ENCODE data around the gene CALHM3.
A peak's percentile ranks its signal among the peaks of the same experiment; 100 is the strongest.

Gene CALHM3

DNA sequence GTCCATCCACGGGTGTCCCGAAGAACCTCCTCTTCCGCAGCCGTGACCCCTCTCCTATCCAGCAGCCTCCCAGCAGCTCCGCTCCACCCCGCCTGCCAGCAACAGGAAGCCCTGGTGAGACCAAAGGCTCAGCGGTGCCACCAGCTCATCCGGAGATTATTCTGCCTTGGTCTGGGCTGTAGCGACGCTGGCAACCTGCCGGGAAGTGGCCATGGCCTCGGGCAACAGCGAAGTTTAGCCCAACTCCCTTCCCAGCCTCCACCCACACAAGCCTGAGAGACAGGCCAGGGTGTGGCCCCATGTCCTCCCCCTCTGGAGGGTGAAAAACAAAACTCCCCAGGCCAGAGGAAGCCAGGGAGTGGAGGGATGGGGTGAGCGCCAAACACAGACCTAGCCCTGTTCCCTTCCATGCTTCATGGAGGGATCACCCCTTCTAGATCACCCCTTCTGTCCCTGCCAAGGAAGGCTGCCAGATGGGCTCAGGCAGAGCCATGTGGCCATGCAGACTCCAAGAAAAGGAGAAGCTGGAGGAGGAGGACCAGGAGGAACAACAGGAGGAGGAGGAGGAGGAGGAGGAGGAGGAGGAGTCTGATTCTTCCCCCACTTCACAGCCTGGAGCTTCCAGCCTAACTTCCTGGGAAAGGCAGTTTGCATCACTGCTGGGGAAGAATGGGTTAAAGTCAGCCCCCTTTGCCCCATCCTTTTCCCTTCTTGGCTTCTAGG lies 27.8 kb downstream of the CALHM3 start:
- Histone ChIP-seq H3K4me3 (replicated peaks; ENCODE audit: insufficient read depth, low read length) (peak overlapping the region; percentile 58), H3K27me3 (ENCODE audit: insufficient read depth, poor library complexity, severe bottlenecking) (no peaks in the 10 kb centered on the region), H3K27ac (replicated peaks) (peak overlapping the region; percentile 38)
- DNase-seq (ENCODE audit: low read depth in 1 of 2, low spot score in 1 of 2), result peak in 1 of 2 experiments; percentile 61
- TF ChIP-seq POLR2AphosphoS5 (IDR thresholded peaks at IDR 0.05; ENCODE audit: low read depth), result no peak
- TF ChIP-seq GABPA (IDR thresholded peaks at IDR 0.05; ENCODE audit: low read depth), result no peak
- TF ChIP-seq, protein P1, sequence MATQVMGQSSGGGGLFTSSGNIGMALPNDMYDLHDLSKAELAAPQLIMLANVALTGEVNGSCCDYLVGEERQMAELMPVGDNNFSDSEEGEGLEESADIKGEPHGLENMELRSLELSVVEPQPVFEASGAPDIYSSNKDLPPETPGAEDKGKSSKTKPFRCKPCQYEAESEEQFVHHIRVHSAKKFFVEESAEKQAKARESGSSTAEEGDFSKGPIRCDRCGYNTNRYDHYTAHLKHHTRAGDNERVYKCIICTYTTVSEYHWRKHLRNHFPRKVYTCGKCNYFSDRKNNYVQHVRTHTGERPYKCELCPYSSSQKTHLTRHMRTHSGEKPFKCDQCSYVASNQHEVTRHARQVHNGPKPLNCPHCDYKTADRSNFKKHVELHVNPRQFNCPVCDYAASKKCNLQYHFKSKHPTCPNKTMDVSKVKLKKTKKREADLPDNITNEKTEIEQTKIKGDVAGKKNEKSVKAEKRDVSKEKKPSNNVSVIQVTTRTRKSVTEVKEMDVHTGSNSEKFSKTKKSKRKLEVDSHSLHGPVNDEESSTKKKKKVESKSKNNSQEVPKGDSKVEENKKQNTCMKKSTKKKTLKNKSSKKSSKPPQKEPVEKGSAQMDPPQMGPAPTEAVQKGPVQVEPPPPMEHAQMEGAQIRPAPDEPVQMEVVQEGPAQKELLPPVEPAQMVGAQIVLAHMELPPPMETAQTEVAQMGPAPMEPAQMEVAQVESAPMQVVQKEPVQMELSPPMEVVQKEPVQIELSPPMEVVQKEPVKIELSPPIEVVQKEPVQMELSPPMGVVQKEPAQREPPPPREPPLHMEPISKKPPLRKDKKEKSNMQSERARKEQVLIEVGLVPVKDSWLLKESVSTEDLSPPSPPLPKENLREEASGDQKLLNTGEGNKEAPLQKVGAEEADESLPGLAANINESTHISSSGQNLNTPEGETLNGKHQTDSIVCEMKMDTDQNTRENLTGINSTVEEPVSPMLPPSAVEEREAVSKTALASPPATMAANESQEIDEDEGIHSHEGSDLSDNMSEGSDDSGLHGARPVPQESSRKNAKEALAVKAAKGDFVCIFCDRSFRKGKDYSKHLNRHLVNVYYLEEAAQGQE (IDR thresholded peaks at IDR 0.05; ENCODE audit: insufficient replicate concordance, low read depth), result no peak
- TF ChIP-seq, protein P2, sequence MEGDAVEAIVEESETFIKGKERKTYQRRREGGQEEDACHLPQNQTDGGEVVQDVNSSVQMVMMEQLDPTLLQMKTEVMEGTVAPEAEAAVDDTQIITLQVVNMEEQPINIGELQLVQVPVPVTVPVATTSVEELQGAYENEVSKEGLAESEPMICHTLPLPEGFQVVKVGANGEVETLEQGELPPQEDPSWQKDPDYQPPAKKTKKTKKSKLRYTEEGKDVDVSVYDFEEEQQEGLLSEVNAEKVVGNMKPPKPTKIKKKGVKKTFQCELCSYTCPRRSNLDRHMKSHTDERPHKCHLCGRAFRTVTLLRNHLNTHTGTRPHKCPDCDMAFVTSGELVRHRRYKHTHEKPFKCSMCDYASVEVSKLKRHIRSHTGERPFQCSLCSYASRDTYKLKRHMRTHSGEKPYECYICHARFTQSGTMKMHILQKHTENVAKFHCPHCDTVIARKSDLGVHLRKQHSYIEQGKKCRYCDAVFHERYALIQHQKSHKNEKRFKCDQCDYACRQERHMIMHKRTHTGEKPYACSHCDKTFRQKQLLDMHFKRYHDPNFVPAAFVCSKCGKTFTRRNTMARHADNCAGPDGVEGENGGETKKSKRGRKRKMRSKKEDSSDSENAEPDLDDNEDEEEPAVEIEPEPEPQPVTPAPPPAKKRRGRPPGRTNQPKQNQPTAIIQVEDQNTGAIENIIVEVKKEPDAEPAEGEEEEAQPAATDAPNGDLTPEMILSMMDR (IDR thresholded peaks at IDR 0.05; ENCODE audit: insufficient read depth, low read length), result no peak
- no peak for TF ChIP-seq SPI1 (IDR thresholded peaks at IDR 0.05; ENCODE audit: borderline replicate concordance, low read depth)

DNA sequence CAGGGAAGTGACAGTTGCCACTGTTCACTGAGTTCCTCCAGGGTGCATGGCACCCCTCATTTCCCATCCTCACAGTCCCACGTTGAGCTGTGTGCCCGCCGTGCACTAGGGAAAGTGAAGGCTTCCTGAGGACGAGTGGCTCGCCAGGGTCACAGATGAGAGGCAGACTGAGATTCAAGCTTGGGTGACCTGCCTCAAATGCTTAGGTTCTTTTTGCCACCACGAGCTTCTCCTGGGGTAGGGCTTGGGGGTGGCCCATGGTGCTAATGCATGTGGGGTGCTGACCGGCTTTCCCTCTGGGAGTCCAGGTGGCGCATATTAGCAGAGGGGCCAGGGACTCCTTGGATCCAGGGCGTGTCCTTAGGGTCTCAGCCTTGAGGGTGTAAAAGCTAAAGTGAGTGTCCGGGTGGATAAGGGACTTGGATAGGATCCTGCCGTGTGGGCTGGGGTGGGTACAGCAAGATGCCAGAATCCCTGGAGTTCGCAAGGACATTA lies 28.8 kb downstream of the CALHM3 start:
- no peak for DNase-seq (ENCODE audit: low read depth in 1 of 2, low spot score in 1 of 2)
- Histone ChIP-seq H3K27ac (replicated peaks) (no peak overlapping the region), H3K27me3 (ENCODE audit: insufficient read depth, poor library complexity, severe bottlenecking) (no peaks in the 10 kb centered on the region), H3K4me3 (replicated peaks; ENCODE audit: insufficient read depth, low read length) (no peak overlapping the region)
- TF ChIP-seq POLR2AphosphoS5 (IDR thresholded peaks at IDR 0.05; ENCODE audit: low read depth) (no peak), GABPA (IDR thresholded peaks at IDR 0.05; ENCODE audit: low read depth) (no peak), SPI1 (IDR thresholded peaks at IDR 0.05; ENCODE audit: borderline replicate concordance, low read depth) (no peak)
- TF ChIP-seq, protein P2 (IDR thresholded peaks at IDR 0.05; ENCODE audit: insufficient read depth, low read length), result no peak
- TF ChIP-seq, protein P1 (IDR thresholded peaks at IDR 0.05; ENCODE audit: insufficient replicate concordance, low read depth), result no peak

DNA sequence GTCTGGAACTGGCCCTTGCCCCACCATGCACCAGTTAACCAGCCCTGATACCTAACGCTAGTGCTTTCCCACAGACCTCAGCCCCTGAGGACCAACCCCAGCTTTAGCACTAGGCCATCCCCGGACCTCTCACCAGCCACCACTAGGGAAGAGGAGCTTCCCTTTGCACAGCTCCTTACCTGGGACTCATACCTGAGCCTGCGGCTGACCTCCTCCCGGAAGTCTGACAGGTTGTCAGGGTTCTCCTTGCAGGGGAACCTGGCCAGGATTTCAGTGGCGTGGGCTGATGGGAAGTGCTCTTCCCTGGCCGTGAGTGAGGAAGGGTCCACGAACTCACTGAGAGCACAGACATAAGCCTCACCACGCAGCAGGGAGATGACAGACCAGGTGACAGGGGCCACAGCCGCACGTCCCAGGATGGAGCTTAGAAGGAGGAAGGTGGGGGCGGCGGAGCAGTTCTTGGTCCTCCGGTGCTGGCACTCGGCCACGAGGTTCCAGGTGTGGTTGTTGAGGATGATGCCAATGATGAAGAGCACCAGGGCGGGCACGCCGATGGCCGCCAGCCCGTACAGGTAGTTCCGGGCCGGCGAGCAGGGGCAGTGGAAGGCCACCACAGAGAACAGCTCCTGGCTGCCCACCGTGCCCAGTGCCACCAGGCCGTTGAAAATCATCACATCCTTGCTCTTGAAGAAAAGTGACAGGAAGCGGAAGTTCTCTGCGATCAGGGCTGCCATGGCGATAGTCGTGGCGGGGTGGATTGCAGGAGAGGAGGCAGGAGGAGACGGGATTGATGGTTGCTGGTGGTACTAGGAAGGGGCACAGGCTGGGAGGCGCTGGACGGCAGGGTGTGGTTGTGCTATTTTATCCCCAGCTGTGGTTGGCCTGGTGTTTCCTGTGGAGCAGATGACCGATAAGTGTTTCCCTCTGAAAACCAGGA lies 29.6 kb downstream of the CALHM3 start:
- TF ChIP-seq, protein P2 (IDR thresholded peaks at IDR 0.05; ENCODE audit: insufficient read depth, low read length), result no peak
- peak; percentile 23; the same call in 1 of the 2 replicates for TF ChIP-seq POLR2AphosphoS5 (IDR thresholded peaks at IDR 0.05; ENCODE audit: low read depth)
- Histone ChIP-seq H3K27ac (replicated peaks) (no peak overlapping the region), H3K4me3 (replicated peaks; ENCODE audit: insufficient read depth, low read length) (no peak overlapping the region), H3K27me3 (ENCODE audit: insufficient read depth, poor library complexity, severe bottlenecking) (no peaks in the 10 kb centered on the region)
- DNase-seq (ENCODE audit: low read depth in 1 of 2, low spot score in 1 of 2), result no peak

Data from HL-60 (cell line).